CD8-positive, alpha-beta memory T cell (primary cell): ENCODE results near the gene FA2H. TPM values are rescaled to one million over a fixed set of nuclear protein-coding genes. Genes with fewer than 3 reads are reported as not detected.

Source experiments
- CTCF ChIA-PET: fragments of 350-600 bp; sonication (Branson Sonifier 250); formaldehyde crosslinking; loops from one replicate; lab custom pipeline; 2021; ENCODE audit warnings: antibody characterized with exemption; lab: Charles Lee
- POLR2A ChIA-PET: fragments of 350-600 bp; sonication (Branson Sonifier 250); formaldehyde crosslinking; loops from one replicate; lab custom pipeline; 2021; ENCODE audit warnings: antibody characterized with exemption; lab: Charles Lee
- DNase-seq, 5 donors: peaks; one replicate each; pipeline versions ENCODE4 v3.0.0 to v3.0.0-alpha.2; 2020 to 2022; ENCODE audit warnings: mixed read lengths in 1 of 5
- H3K27ac ChIP-seq: one replicate; pipeline ENCODE4 v1.7.0; 2013; ENCODE audit warnings: low read depth, mild to moderate bottlenecking, low read length, moderate library complexity
- H3K27me3 ChIP-seq: 2 replicates; pipeline ENCODE4 v1.7.0; 2013; ENCODE audit warnings: low read length, mild to moderate bottlenecking; ENCODE audit not compliant: insufficient read depth, poor library complexity, severe bottlenecking
- H3K36me3 ChIP-seq: 2 replicates; pipeline ENCODE4 v1.7.0; 2013; ENCODE audit warnings: mild to moderate bottlenecking, low read length, moderate library complexity; ENCODE audit not compliant: insufficient read depth
- H3K4me1 ChIP-seq: 2 replicates; pipeline ENCODE4 v1.7.0; 2013; ENCODE audit warnings: mild to moderate bottlenecking, low read length, moderate library complexity; ENCODE audit not compliant: insufficient read depth
- H3K4me3 ChIP-seq: 2 replicates; pipeline ENCODE4 v1.7.0; 2013; ENCODE audit warnings: mild to moderate bottlenecking, low read length
- H3K9me3 ChIP-seq: 2 replicates; pipeline ENCODE4 v1.7.0; 2013; ENCODE audit warnings: mild to moderate bottlenecking, low read length
- H3K27ac Mint-ChIP-seq, 8 donors: one replicate each; pipeline ENCODE4 v1.8.0; 2020 to 2021; ENCODE audit warnings: mixed read lengths in 8 of 8, mild to moderate bottlenecking in 6 of 8, inconsistent platforms in 3 of 8, moderate library complexity in 3 of 8
- H3K27me3 Mint-ChIP-seq, 2 donors: one replicate each; pipeline ENCODE4 v1.8.0; 2020 to 2021; ENCODE audit warnings: mixed read lengths in 2 of 2, mild to moderate bottlenecking in 1 of 2, moderate library complexity in 1 of 2
- H3K36me3 Mint-ChIP-seq, 3 donors: one replicate each; pipeline ENCODE4 v1.8.0; 2020 to 2021; ENCODE audit warnings: mixed read lengths in 3 of 3, inconsistent platforms in 1 of 3, mild to moderate bottlenecking in 1 of 3
- H3K4me1 Mint-ChIP-seq, 3 donors: one replicate each; pipeline ENCODE4 v1.8.0; 2020 to 2021; ENCODE audit warnings: mixed read lengths in 3 of 3, inconsistent platforms in 1 of 3, mild to moderate bottlenecking in 1 of 3
- H3K4me3 Mint-ChIP-seq, 7 donors: one replicate each; pipeline ENCODE4 v1.8.0; 2020 to 2021; ENCODE audit warnings: mixed read lengths in 7 of 7, mild to moderate bottlenecking in 6 of 7, moderate library complexity in 4 of 7, inconsistent platforms in 2 of 7
- H3K9me3 Mint-ChIP-seq, 5 donors: one replicate each; pipeline ENCODE4 v1.8.0; 2020 to 2022; ENCODE audit warnings: mixed read lengths in 5 of 5, mild to moderate bottlenecking in 3 of 5, moderate library complexity in 2 of 5, inconsistent platforms in 1 of 5
- polyA plus RNA-seq: library from polyadenylated mRNA; unstranded; fragments of 300-500 nt; fragmentation: Illumina TruSeq; gene quantifications from one replicate; pipeline ENCODE4 v1.2.3, GENCODE V29; 2021
- total RNA-seq, 2 experiments: library from RNA; stranded (reverse); gene quantifications; one replicate each; pipeline ENCODE4 v1.2.3, GENCODE V29; 2021

The FA2H gene
- total and polyA plus RNA-seq, 3 experiments from 2014 or later = not detected

GRCh38 chr16:74734361-74735161 is 40.1 kb downstream of the FA2H start:
- no peaks in the 10 kb centered on the region for H3K36me3 ChIP-seq
- H3K27me3 ChIP-seq = no peaks in the 10 kb centered on the region
- no peak for DNase-seq
- POLR2A ChIA-PET = no interaction called here
- Mint-ChIP-seq H3K27me3 (peaks cover 0 to 3% of the 10 kb centered on the region in 2 donors), H3K9me3 (no peaks in the 10 kb centered on the region), H3K4me3 (no peak overlapping the region), H3K4me1 (peaks cover 5% of the 10 kb centered on the region in 3 donors), H3K27ac (no peak overlapping the region), H3K36me3 (no peaks in the 10 kb centered on the region)
- H3K4me3 ChIP-seq = no peak overlapping the region
- H3K9me3 ChIP-seq = no peaks in the 10 kb centered on the region
- H3K27ac ChIP-seq = no peak overlapping the region
- no peaks in the 10 kb centered on the region for H3K4me1 ChIP-seq
- CTCF ChIA-PET = no interaction called here

GRCh38 chr16:74732707-74733350 is 41.8 kb downstream of the FA2H start:
- peaks cover 0 to 3% (median 0%) of the 10 kb centered on the region in 3 donors for H3K36me3 Mint-ChIP-seq
- POLR2A ChIA-PET = no interaction called here
- no peak for DNase-seq
- Histone ChIP-seq H3K4me1 (no peaks in the 10 kb centered on the region), H3K36me3 (no peaks in the 10 kb centered on the region), H3K27ac (no peak overlapping the region), H3K27me3 (no peaks in the 10 kb centered on the region), H3K4me3 (no peak overlapping the region), H3K9me3 (no peaks in the 10 kb centered on the region)
- H3K27me3 Mint-ChIP-seq = peaks cover 0 to 3% of the 10 kb centered on the region in 2 donors
- H3K9me3 Mint-ChIP-seq = no peaks in the 10 kb centered on the region
- CTCF ChIA-PET = no interaction called here
- H3K4me3 Mint-ChIP-seq = no peak overlapping the region
- peaks cover 5% of the 10 kb centered on the region in 3 donors for H3K4me1 Mint-ChIP-seq
- H3K27ac Mint-ChIP-seq = no peak overlapping the region

DNA sequence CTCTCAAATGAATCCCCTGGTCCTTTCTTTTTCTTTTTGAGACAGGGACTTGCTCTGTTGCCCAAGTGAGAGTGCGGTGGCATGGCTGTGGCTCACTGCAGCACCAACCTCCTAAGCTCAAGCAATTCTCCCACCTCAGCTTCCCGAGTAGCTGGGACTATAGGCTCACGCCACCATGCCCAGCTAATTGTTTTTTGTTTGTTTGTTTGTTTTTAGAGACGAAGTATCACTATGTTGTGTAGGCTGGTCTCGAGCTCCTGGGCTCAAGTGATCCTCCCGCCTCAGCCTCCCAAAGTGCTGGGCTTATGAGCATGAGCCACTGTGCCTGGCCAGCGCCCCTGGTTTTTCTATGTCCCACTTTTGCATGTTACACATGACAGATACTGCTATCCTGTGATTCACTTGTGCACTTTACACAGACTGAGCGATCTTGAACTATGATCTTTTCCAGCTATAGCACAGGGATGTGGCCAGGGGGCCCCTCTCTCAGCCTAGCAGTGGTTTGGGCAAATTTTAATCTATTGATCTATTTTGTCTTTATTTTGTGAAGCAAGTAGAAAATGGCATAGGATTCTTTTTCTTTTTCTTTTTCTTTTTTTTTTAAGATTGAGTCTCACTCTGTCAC is 42.7 kb downstream of the FA2H start:
- H3K4me3 ChIP-seq = no peak overlapping the region
- POLR2A ChIA-PET = no interaction called here

GRCh38 chr16:74729783-74730683 is 44.6 kb downstream of the FA2H start:
- Mint-ChIP-seq H3K4me1 (peaks cover 5% of the 10 kb centered on the region in 3 donors), H3K9me3 (peaks cover 0 to 9% (median 8%) of the 10 kb centered on the region in 5 donors), H3K27me3 (peaks cover 3 to 5% of the 10 kb centered on the region in 2 donors), H3K4me3 (no peak overlapping the region), H3K36me3 (peaks cover 0 to 9% (median 0%) of the 10 kb centered on the region in 3 donors), H3K27ac (peak overlapping the region in 2 of 8 donors; percentile 42 to 71)
- DNase-seq = no peak
- Histone ChIP-seq H3K27me3 (no peaks in the 10 kb centered on the region), H3K27ac (no peak overlapping the region), H3K9me3 (no peaks in the 10 kb centered on the region), H3K4me1 (no peaks in the 10 kb centered on the region), H3K4me3 (no peak overlapping the region), H3K36me3 (no peaks in the 10 kb centered on the region)
- POLR2A ChIA-PET = no interaction called here
- CTCF ChIA-PET = no interaction called here

More for the DNA sequence above, 42.7 kb downstream of the FA2H start:
- CTCF ChIA-PET = no interaction called here
- Mint-ChIP-seq H3K4me1 (peaks cover 5% of the 10 kb centered on the region in 3 donors), H3K27ac (no peak overlapping the region), H3K27me3 (peaks cover 0 to 3% of the 10 kb centered on the region in 2 donors), H3K4me3 (no peak overlapping the region), H3K36me3 (peaks cover 0 to 6% (median 0%) of the 10 kb centered on the region in 3 donors), H3K9me3 (peaks cover 0 to 3% (median 3%) of the 10 kb centered on the region in 5 donors)
- DNase-seq = no peak
- H3K27me3 ChIP-seq = no peaks in the 10 kb centered on the region
- no peak overlapping the region for H3K27ac ChIP-seq
- no peaks in the 10 kb centered on the region for H3K9me3 ChIP-seq
- no peaks in the 10 kb centered on the region for H3K36me3 ChIP-seq
- no peaks in the 10 kb centered on the region for H3K4me1 ChIP-seq

- H3K4me3 ChIP-seq = no peak overlapping the region
- Mint-ChIP-seq H3K36me3 (peaks cover 0 to 9% (median 0%) of the 10 kb centered on the region in 3 donors), H3K4me1 (peaks cover 5% of the 10 kb centered on the region in 3 donors), H3K9me3 (peaks cover 0 to 9% (median 8%) of the 10 kb centered on the region in 5 donors), H3K27ac (no peak overlapping the region), H3K4me3 (no peak overlapping the region), H3K27me3 (peaks cover 3 to 17% of the 10 kb centered on the region in 2 donors)
- POLR2A ChIA-PET = no interaction called here
- H3K4me1 ChIP-seq = no peaks in the 10 kb centered on the region
- H3K27me3 ChIP-seq = no peaks in the 10 kb centered on the region
- CTCF ChIA-PET = no interaction called here
- H3K36me3 ChIP-seq = no peaks in the 10 kb centered on the region
- no peaks in the 10 kb centered on the region for H3K9me3 ChIP-seq
- H3K27ac ChIP-seq = no peak overlapping the region
- DNase-seq = no peak
These were observed 46.7 kb downstream of the FA2H start for GRCh38 chr16:74727903-74728302.

GRCh38 chr16:74726716-74727115 is 47.9 kb downstream of the FA2H start:
- peaks cover 0 to 9% (median 0%) of the 10 kb centered on the region in 3 donors for H3K36me3 Mint-ChIP-seq
- Histone ChIP-seq H3K4me1 (no peaks in the 10 kb centered on the region), H3K36me3 (no peaks in the 10 kb centered on the region), H3K4me3 (no peak overlapping the region), H3K27me3 (no peaks in the 10 kb centered on the region), H3K27ac (no peak overlapping the region), H3K9me3 (no peaks in the 10 kb centered on the region)
- no peak overlapping the region for H3K4me3 Mint-ChIP-seq
- peaks cover 5% of the 10 kb centered on the region in 3 donors for H3K4me1 Mint-ChIP-seq
- peaks cover 4 to 19% of the 10 kb centered on the region in 2 donors for H3K27me3 Mint-ChIP-seq
- DNase-seq = no peak
- H3K27ac Mint-ChIP-seq = no peak overlapping the region
- ChIA-PET POLR2A (no interaction called here), CTCF (interaction anchor here (1.0 kb wide), 1 partner anchor 17 kb away, joined by 4 read pairs; no protein-coding TSS in a partner anchor)
- H3K9me3 Mint-ChIP-seq = peaks cover 0 to 9% (median 8%) of the 10 kb centered on the region in 5 donors

DNA sequence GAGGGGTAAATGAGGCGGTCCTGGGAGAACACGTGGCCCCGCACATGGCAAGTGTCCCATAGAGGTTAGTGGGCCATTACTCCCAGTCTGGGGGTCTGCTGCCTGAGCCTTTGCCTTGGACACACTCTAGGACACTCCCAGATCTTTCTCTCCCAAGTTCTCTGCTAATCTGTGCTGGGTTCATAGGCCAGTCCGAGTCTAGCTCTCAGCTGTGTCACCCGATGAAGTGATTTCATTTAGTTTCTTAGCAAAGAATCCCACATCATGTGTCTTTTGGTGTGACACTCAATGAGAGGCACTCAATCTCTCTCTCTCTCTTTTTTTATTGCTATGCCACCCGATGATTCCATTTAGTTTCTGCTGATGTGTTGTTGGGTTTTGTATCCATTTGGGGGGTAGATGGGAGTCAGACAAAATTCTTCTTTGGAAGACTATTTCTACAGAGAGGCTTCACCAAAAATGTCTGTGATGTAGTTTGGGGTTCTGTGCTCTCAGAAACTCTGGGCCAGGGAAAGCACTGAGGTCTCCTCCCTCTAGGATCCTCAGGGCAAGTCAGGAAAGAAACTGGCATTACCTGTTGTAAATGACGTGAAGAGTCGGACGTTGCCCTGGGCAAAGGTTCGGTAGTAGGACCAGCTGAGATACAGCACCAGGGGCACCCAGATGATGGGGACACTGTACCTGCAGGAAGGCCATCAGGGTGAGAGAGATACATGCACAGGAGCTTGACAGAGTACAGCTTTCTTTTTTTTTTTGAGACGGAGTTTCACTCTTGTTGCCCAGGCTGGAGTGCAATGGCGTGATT is 48.8 kb downstream of the FA2H start:
- no peak overlapping the region for H3K4me3 Mint-ChIP-seq
- Histone ChIP-seq H3K9me3 (no peaks in the 10 kb centered on the region), H3K27ac (no peak overlapping the region), H3K36me3 (no peaks in the 10 kb centered on the region), H3K27me3 (no peaks in the 10 kb centered on the region), H3K4me1 (no peaks in the 10 kb centered on the region), H3K4me3 (no peak overlapping the region)
- peaks cover 0 to 9% (median 0%) of the 10 kb centered on the region in 3 donors for H3K36me3 Mint-ChIP-seq
- peaks cover 5% of the 10 kb centered on the region in 3 donors for H3K4me1 Mint-ChIP-seq
- H3K27ac Mint-ChIP-seq = no peak overlapping the region
- peaks cover 0 to 9% (median 8%) of the 10 kb centered on the region in 5 donors for H3K9me3 Mint-ChIP-seq
- ChIA-PET POLR2A (no interaction called here), CTCF (interaction anchor here (1.0 kb wide), 1 partner anchor 16 kb away, joined by 4 read pairs; no protein-coding TSS in a partner anchor)
- DNase-seq = no peak
- H3K27me3 Mint-ChIP-seq = peaks cover 6 to 19% of the 10 kb centered on the region in 2 donors
